PFSK-1 (cell line): Measurements from ENCODE around the gene GNAS.

Experiments used
- POLR2AphosphoS5 ChIP-seq: IDR thresholded peaks from 2 replicates; pipeline ENCODE4 v1.6.1; 2012; ENCODE audit warnings: low read depth, mild to moderate bottlenecking, control low read depth, low read length, moderate library complexity
- REST ChIP-seq, 2 experiments: IDR thresholded peaks; 2 replicates each; pipeline versions ENCODE4 v1.6.1 to v1.8.0; 2011 to 2012; ENCODE audit warnings: low read depth in 2 of 2, low read length in 2 of 2, control low read depth in 1 of 2, inconsistent platforms in 1 of 2, mild to moderate bottlenecking in 1 of 2, moderate library complexity in 1 of 2; ENCODE audit not compliant: insufficient read depth in 1 of 2
- SIN3A ChIP-seq: IDR thresholded peaks from 2 replicates; pipeline ENCODE4 v1.6.1; 2012; ENCODE audit warnings: mild to moderate bottlenecking, low read length, moderate library complexity, borderline replicate concordance; ENCODE audit not compliant: insufficient read depth

GRCh38 chr20:58892141-58892931 is 39.8 kb downstream of the GNAS start:
- TF ChIP-seq POLR2AphosphoS5 (no peak; the same call in 1 of the 2 replicates), SIN3A (no peak; the same call in 1 of the 2 replicates), REST (IDR thresholded peaks at IDR 0.05; ENCODE audit: insufficient read depth in 1 of 2, low read depth in 2 of 2, low read length in 2 of 2) (no peak)
